ENCODE measurements around the gene COBLL1. TPM values are rescaled to one million over a fixed set of nuclear protein-coding genes. Genes with fewer than 3 reads are reported as not detected.

Gene COBLL1
- total and polyA plus RNA-seq, 3 donors from 2014 or later = 5.4 to 17.3 (median 14.5) TPM

- TF ChIP-seq CTCF (IDR thresholded peaks at IDR 0.05) (no peak), POLR2A (IDR thresholded peaks at IDR 0.05) (no peak)
- Histone ChIP-seq H3K9me3 (no peaks in the 10 kb centered on the region), H3K36me3 (ENCODE audit: low read depth, missing control alignments) (no peaks in the 10 kb centered on the region), H3K4me1 (no peaks in the 10 kb centered on the region), H3K27me3 (no peaks in the 10 kb centered on the region), H3K27ac (no peak overlapping the region), H3K4me3 (peak overlapping the region in 1 of 2 donors; percentile 69)
- DNase-seq = no peak
- intact Hi-C loops (cut with DNase I; ENCODE audit: low total_unique reads) = loop anchor here (10.0 kb wide), 1 partner anchor 62 kb away; no protein-coding TSS in a partner anchor
- WGBS, 2 donors = 31 to 41% methylated on average over 8 of the region's 8 CpGs
These were observed 972 bp upstream of the COBLL1 start for GRCh38 chr2:164842624-164842966.

GRCh38 chr2:164840930-164841718 is 499 bp downstream of the COBLL1 start:
- Histone ChIP-seq H3K4me1 (no peaks in the 10 kb centered on the region), H3K4me3 (peak overlapping the region; percentile 69 to 78), H3K9me3 (no peaks in the 10 kb centered on the region), H3K36me3 (ENCODE audit: low read depth, missing control alignments) (no peaks in the 10 kb centered on the region), H3K27ac (peak overlapping the region; percentile 83 to 90), H3K27me3 (no peaks in the 10 kb centered on the region)
- intact Hi-C loops (cut with DNase I; ENCODE audit: low total_unique reads) = loop anchor here (10.0 kb wide), 1 partner anchor 64 kb away; no protein-coding TSS in a partner anchor
- peak; percentile 71 for DNase-seq
- TF ChIP-seq POLR2A (IDR thresholded peaks at IDR 0.05) = no peak
- no peak for TF ChIP-seq CTCF (IDR thresholded peaks at IDR 0.05)
- 0 to 1% methylated on average over 3 to 57 of the region's 90 CpGs for WGBS, 2 donors

- 6 to 13% methylated on average over 12 of the region's 12 CpGs for WGBS, 2 donors
- peak; percentile 40 for DNase-seq
- H3K9me3 ChIP-seq = no peaks in the 10 kb centered on the region
- TF ChIP-seq POLR2A (IDR thresholded peaks at IDR 0.05) = no peak
- no peak for TF ChIP-seq CTCF (IDR thresholded peaks at IDR 0.05)
- H3K4me1 ChIP-seq = no peaks in the 10 kb centered on the region
- intact Hi-C loops (cut with DNase I; ENCODE audit: low total_unique reads) = loop anchor here (10.0 kb wide), 1 partner anchor 64 kb away; no protein-coding TSS in a partner anchor
- peak overlapping the region; percentile 69 to 78 for H3K4me3 ChIP-seq
- H3K36me3 ChIP-seq (ENCODE audit: low read depth, missing control alignments) = no peaks in the 10 kb centered on the region
- H3K27me3 ChIP-seq = no peaks in the 10 kb centered on the region
- H3K27ac ChIP-seq = peak overlapping the region; percentile 83 to 90
These were observed 1.1 kb downstream of the COBLL1 start for GRCh38 chr2:164840458-164840929.

GRCh38 chr2:164839914-164840457 is 1.6 kb downstream of the COBLL1 start:
- H3K4me1 ChIP-seq = no peaks in the 10 kb centered on the region
- H3K27ac ChIP-seq = peak overlapping the region; percentile 83 to 90
- H3K27me3 ChIP-seq = no peaks in the 10 kb centered on the region
- intact Hi-C loops (cut with DNase I; ENCODE audit: low total_unique reads) = loop anchor here (10.0 kb wide), 1 partner anchor 65 kb away; no protein-coding TSS in a partner anchor
- TF ChIP-seq CTCF (IDR thresholded peaks at IDR 0.05) = no peak
- peak overlapping the region; percentile 69 to 78 for H3K4me3 ChIP-seq
- no peaks in the 10 kb centered on the region for H3K9me3 ChIP-seq
- WGBS, 2 donors = 11 to 17% methylated on average over 8 of the region's 8 CpGs
- no peak for DNase-seq
- no peaks in the 10 kb centered on the region for H3K36me3 ChIP-seq (ENCODE audit: low read depth, missing control alignments)
